Fibroblast of lung (primary cell): ENCODE results near the gene TSC22D1. TPM values are rescaled to one million over a fixed set of nuclear protein-coding genes. Genes with fewer than 3 reads are reported as not detected.

Experiments
- DNase-seq, 2 donors: peaks; one replicate each; pipeline versions ENCODE4 v3.0.0 to v3.0.0-alpha.2; 2010; ENCODE audit warnings: low read depth in 2 of 2
- H2AFZ ChIP-seq: 2 replicates; pipeline ENCODE4 v1.5.1; 2012; ENCODE audit warnings: low read length, control low read depth, inconsistent platforms
- H3K27ac ChIP-seq: 2 replicates; pipeline ENCODE4 v1.5.1; 2011; ENCODE audit warnings: low read length, control low read depth; ENCODE audit not compliant: insufficient read depth
- H3K27me3 ChIP-seq: 2 replicates; pipeline ENCODE4 v1.5.1; 2011; ENCODE audit warnings: mild to moderate bottlenecking, low read length; ENCODE audit not compliant: control insufficient read depth, insufficient read depth
- H3K36me3 ChIP-seq: 2 replicates; pipeline ENCODE4 v1.5.1; 2011; ENCODE audit warnings: low read length; ENCODE audit not compliant: control insufficient read depth, insufficient read depth
- H3K4me1 ChIP-seq: 2 replicates; pipeline ENCODE4 v1.5.1; 2011; ENCODE audit warnings: low read length; ENCODE audit not compliant: control insufficient read depth, insufficient read depth; ENCODE audit errors: extremely low read depth
- H3K4me2 ChIP-seq: 2 replicates; pipeline ENCODE4 v1.5.1; 2011; ENCODE audit warnings: low read length, control low read depth; ENCODE audit not compliant: insufficient read depth; ENCODE audit errors: extremely low read depth
- H3K4me3 ChIP-seq, 4 experiments: fragments of 200-600 bp in 1 of 4; sonication (generic) in 1 of 4; replicated peaks in 1 of 4; 2 replicates each; pipeline ENCODE4 v1.5.1; 2011 to 2016; ENCODE audit warnings: low read length in 4 of 4, low read depth in 3 of 4, mild to moderate bottlenecking in 3 of 4, control low read depth in 2 of 4, inconsistent platforms in 1 of 4, mixed read lengths in 1 of 4; ENCODE audit not compliant: insufficient read depth in 1 of 4; ENCODE audit errors: control extremely low read depth in 1 of 4
- H3K79me2 ChIP-seq: 2 replicates; pipeline ENCODE4 v1.5.1; 2012; ENCODE audit warnings: mild to moderate bottlenecking, low read length, inconsistent platforms; ENCODE audit not compliant: control insufficient read depth, insufficient read depth
- H3K9ac ChIP-seq: 2 replicates; pipeline ENCODE4 v1.5.1; 2011; ENCODE audit warnings: mild to moderate bottlenecking, low read length, control low read depth; ENCODE audit not compliant: insufficient read depth
- H3K9me3 ChIP-seq: 2 replicates; pipeline ENCODE4 v1.5.1; 2012; ENCODE audit warnings: low read depth, low read length; ENCODE audit not compliant: control insufficient read depth, insufficient read depth
- H4K20me1 ChIP-seq: 2 replicates; pipeline ENCODE4 v1.5.1; 2011; ENCODE audit warnings: low read length; ENCODE audit not compliant: control insufficient read depth, insufficient read depth; ENCODE audit errors: extremely low read depth
- EZH2 ChIP-seq: IDR thresholded peaks from 2 replicates; pipeline ENCODE4 v1.5.1; 2012; ENCODE audit warnings: low read length, control low read depth, mild to moderate bottlenecking; ENCODE audit errors: missing control alignments
- polyA plus RNA-seq, 2 donors: library from polyadenylated mRNA; depleted of rRNA in 1 of 2; stranded (reverse) in 1 of 2; unstranded in 1 of 2; fragments of >200 nt; gene quantifications; 2 replicates each; pipeline ENCODE4 v1.2.1, GENCODE V29; 2011 to 2012; ENCODE audit warnings: missing spikeins in 1 of 2
- total RNA-seq: library from RNA; depleted of rRNA; stranded (reverse); fragments of >200 nt; gene quantifications from 2 replicates; pipeline ENCODE4 v1.2.1, GENCODE V29; 2014
- TF ChIP-seq, protein P1 (sequence below), 2 donors: IDR thresholded peaks in 1 of 2; conservative IDR thresholded peaks in 1 of 2; 1 replicate in 1 of 2; 2 replicates in 1 of 2; pipeline ENCODE4 v1.5.1; 2011 to 2012; ENCODE audit warnings: low read length in 2 of 2, control low read depth in 1 of 2, inconsistent platforms in 1 of 2, low read depth in 1 of 2, mild to moderate bottlenecking in 1 of 2

Gene TSC22D1
- total and polyA plus RNA-seq, 2 donors (not counting 1 experiment from before 2014, with no cell fraction given) = 80.4 to 97.6 TPM

DNA sequence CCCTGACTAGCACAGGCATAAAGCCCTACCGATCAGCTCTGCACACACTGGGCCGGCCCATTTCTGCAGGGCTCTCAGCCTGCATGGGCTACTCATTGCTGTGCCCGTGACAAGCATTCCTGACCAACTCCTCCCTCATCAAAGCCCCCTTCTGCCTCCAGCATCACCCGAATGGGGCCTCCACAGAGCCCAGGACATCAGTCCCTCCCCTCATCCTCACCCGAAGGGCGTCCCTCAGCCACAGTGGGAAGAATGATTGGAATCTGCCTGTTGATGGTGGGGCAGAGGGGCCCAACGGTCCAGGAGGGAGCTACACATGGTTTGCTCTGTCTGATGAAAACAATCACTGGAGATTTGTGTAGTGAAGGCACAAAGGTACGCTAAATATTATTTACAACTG lies 158.7 kb downstream of the TSC22D1 start:
- TF ChIP-seq, protein P1, sequence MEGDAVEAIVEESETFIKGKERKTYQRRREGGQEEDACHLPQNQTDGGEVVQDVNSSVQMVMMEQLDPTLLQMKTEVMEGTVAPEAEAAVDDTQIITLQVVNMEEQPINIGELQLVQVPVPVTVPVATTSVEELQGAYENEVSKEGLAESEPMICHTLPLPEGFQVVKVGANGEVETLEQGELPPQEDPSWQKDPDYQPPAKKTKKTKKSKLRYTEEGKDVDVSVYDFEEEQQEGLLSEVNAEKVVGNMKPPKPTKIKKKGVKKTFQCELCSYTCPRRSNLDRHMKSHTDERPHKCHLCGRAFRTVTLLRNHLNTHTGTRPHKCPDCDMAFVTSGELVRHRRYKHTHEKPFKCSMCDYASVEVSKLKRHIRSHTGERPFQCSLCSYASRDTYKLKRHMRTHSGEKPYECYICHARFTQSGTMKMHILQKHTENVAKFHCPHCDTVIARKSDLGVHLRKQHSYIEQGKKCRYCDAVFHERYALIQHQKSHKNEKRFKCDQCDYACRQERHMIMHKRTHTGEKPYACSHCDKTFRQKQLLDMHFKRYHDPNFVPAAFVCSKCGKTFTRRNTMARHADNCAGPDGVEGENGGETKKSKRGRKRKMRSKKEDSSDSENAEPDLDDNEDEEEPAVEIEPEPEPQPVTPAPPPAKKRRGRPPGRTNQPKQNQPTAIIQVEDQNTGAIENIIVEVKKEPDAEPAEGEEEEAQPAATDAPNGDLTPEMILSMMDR (conservative IDR thresholded peaks at IDR 0.05 in 1 of 2, IDR thresholded peaks at IDR 0.05 in 1 of 2; ENCODE audit: low read depth in 1 of 2, low read length in 2 of 2) = no peak
- TF ChIP-seq EZH2 = no peak

DNA sequence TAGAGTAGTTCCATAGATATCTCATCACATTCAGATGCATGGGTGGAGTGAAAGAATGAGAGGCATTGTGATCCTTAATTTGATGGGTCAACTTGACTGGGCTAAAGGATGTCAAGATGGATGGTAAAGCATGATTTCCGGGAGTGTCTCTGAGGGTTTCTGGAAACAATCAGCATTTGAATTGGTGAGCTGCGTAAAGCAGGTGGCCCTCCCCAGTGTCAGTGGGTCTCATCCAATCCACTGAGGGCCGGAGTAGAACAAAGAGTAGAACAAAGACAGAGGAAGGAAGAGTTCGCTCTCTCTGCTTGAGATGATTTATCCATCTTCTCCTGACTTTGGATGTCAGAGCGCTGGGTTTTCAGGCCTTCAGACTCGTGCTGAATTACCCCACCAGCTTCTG lies 159.4 kb downstream of the TSC22D1 start:
- H3K9ac ChIP-seq = no peak overlapping the region
- H3K9me3 ChIP-seq = no peaks in the 10 kb centered on the region
- no peaks in the 10 kb centered on the region for H3K36me3 ChIP-seq
- no peak for TF ChIP-seq EZH2
- TF ChIP-seq, protein P1 (conservative IDR thresholded peaks at IDR 0.05 in 1 of 2, IDR thresholded peaks at IDR 0.05 in 1 of 2; ENCODE audit: low read depth in 1 of 2, low read length in 2 of 2) = no peak
- no peak overlapping the region for H2AFZ ChIP-seq
- no peak overlapping the region for H3K4me3 ChIP-seq
- H3K4me1 ChIP-seq = no peaks in the 10 kb centered on the region
- H3K27me3 ChIP-seq = no peaks in the 10 kb centered on the region
- H3K27ac ChIP-seq = no peak overlapping the region
- no peak for DNase-seq
- H4K20me1 ChIP-seq = no peaks in the 10 kb centered on the region
- no peak overlapping the region for H3K4me2 ChIP-seq
- no peaks in the 10 kb centered on the region for H3K79me2 ChIP-seq

More for the DNA sequence above, 158.7 kb downstream of the TSC22D1 start:
- Histone ChIP-seq H3K79me2 (no peaks in the 10 kb centered on the region), H3K27ac (no peak overlapping the region), H3K9ac (no peak overlapping the region), H4K20me1 (no peaks in the 10 kb centered on the region), H3K27me3 (no peaks in the 10 kb centered on the region), H3K9me3 (no peaks in the 10 kb centered on the region), H3K4me1 (no peaks in the 10 kb centered on the region), H3K4me2 (no peak overlapping the region), H2AFZ (no peak overlapping the region), H3K4me3 (no peak overlapping the region), H3K36me3 (no peaks in the 10 kb centered on the region)
- DNase-seq = no peak

DNA sequence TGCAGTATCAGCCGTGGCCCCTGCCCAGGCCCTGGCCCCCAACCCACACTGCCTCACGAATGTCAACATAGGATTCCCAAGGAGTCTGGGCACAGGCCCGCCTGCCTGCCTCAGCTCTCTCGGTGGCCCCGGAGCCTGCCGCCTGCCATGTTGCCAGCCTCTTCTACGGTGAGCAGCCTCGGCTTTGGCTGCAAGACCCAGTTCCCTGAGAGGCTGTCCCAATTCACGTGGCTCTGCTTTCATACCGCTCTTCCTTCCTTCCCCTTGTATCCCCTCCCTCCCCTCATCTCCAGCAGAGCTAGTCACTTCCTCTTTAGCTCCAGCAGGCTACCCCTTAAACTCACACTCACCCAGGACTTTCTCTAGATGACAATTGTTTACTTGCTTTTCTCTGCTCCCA lies 159.8 kb downstream of the TSC22D1 start:
- TF ChIP-seq EZH2 = no peak
- TF ChIP-seq, protein P1 (conservative IDR thresholded peaks at IDR 0.05 in 1 of 2, IDR thresholded peaks at IDR 0.05 in 1 of 2; ENCODE audit: low read depth in 1 of 2, low read length in 2 of 2) = no peak
- Histone ChIP-seq H3K4me3 (no peak overlapping the region), H3K36me3 (no peaks in the 10 kb centered on the region)

More for the DNA sequence above, 159.8 kb downstream of the TSC22D1 start:
- no peaks in the 10 kb centered on the region for H4K20me1 ChIP-seq
- no peaks in the 10 kb centered on the region for H3K9me3 ChIP-seq
- H3K4me2 ChIP-seq = no peak overlapping the region
- H3K4me1 ChIP-seq = no peaks in the 10 kb centered on the region
- no peak for DNase-seq
- H3K9ac ChIP-seq = no peak overlapping the region
- no peaks in the 10 kb centered on the region for H3K79me2 ChIP-seq
- no peak overlapping the region for H2AFZ ChIP-seq
- H3K27ac ChIP-seq = no peak overlapping the region
- H3K27me3 ChIP-seq = no peaks in the 10 kb centered on the region
